GM18873 (cell line): ENCODE measurements around the gene ISX.
A peak's percentile ranks its signal among the peaks of the same experiment; 100 is the strongest.

ENCODE experiments used
- ATAC-seq: cut with Tn5 transposase; IDR thresholded peaks from one replicate; pipeline ENCODE4 v1.9.1; 2021; ENCODE audit warnings: mild to moderate bottlenecking, moderate library complexity, moderate number of reproducible peaks; ENCODE audit not compliant: unreplicated experiment, low FRiP score

ISX gene

GRCh38 chr22:35051013-35051535 is 14.9 kb upstream of the ISX start:
- no peak for ATAC-seq

GRCh38 chr22:35051791-35052190 is 14.2 kb upstream of the ISX start:
- ATAC-seq: no peak

- no peak for ATAC-seq
Measured at GRCh38 chr22:35053060-35053835, 12.7 kb upstream of the ISX start.

- ATAC-seq: no peak
Measured at GRCh38 chr22:35054064-35054463, 11.9 kb upstream of the ISX start.

GRCh38 chr22:35056486-35056885 is 9.5 kb upstream of the ISX start:
- no peak for ATAC-seq

- no peak for ATAC-seq
Measured at GRCh38 chr22:35057155-35057554, 8.8 kb upstream of the ISX start.

GRCh38 chr22:35059632-35060031 is 6.3 kb upstream of the ISX start:
- no peak for ATAC-seq

GRCh38 chr22:35064664-35065063 is 1.3 kb upstream of the ISX start:
- peak; percentile 53 for ATAC-seq

GRCh38 chr22:35065183-35065582 is 775 bp upstream of the ISX start:
- ATAC-seq: no peak

GRCh38 chr22:35066768-35067167 is 810 bp downstream of the ISX start:
- ATAC-seq: no peak

GRCh38 chr22:35069541-35069940 is 3.6 kb downstream of the ISX start:
- ATAC-seq: no peak

- ATAC-seq: no peak
Measured at GRCh38 chr22:35070451-35071093, 4.6 kb downstream of the ISX start.

- ATAC-seq: no peak
Measured at GRCh38 chr22:35071784-35072183, 5.8 kb downstream of the ISX start.

GRCh38 chr22:35072925-35073324 is 7.0 kb downstream of the ISX start:
- ATAC-seq: no peak

- no peak for ATAC-seq
Measured at GRCh38 chr22:35074583-35074982, 8.6 kb downstream of the ISX start.

- no peak for ATAC-seq
Measured at GRCh38 chr22:35076630-35077029, 10.7 kb downstream of the ISX start.

- ATAC-seq: no peak
Measured at GRCh38 chr22:35085621-35086020, 19.7 kb downstream of the ISX start.

GRCh38 chr22:35089139-35089538 is 23.2 kb downstream of the ISX start:
- ATAC-seq: no peak

GRCh38 chr22:35092406-35092805 is 26.4 kb downstream of the ISX start:
- no peak for ATAC-seq

GRCh38 chr22:35098921-35099320 is 33.0 kb downstream of the ISX start:
- ATAC-seq: no peak

- ATAC-seq: no peak
Measured at GRCh38 chr22:35099883-35100282, 33.9 kb downstream of the ISX start.

GRCh38 chr22:35102663-35103062 is 36.7 kb downstream of the ISX start:
- ATAC-seq: no peak
